ENCODE measurements around the gene ADI1. TPM values are rescaled to one million over a fixed set of nuclear protein-coding genes. Genes with fewer than 3 reads are reported as not detected.

ADI1 gene
- total RNA-seq, 2 experiments from 2014 or later: 19.2 to 22.1 TPM

DNA sequence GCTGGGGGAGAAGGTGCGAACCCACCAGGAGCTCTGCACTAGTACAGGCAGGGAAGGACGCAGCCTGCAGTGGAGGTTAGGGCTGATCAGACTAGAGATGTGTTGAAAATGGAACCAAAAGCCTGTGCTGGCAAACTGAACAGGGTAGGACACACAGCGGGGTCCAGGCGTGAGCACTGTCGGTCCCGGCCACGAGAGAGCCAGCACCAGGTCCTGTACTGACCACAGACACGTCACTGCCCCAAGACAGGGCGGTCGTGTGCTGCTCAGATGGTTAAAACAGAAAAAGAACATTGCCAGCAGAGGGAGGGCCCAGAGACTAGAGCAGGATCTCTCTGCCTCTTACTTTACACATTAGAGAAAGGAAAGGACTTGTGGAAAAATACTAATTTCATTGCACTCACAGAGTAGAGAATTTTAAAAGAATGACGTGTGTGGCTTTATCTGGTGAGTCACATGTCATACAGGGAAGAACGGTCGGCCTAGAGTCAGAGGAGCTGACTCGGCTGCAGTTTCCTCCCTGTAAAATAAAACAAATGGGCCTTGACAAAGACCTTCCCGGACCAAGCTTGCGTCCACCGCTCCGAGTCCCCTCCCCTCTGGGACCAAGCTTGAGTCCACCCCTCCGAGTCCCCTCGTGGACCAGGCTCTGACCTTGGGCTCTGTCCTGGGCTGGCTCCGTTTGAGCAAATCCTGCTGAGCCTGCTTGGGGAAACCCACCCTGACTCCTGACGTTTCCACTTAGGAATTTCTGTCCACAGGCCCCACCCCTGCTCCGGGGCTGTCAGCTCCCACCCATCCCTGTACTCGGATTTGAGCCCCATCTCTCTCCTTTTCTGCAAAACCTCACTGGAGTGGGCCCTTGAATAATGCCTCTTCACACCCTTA lies 16.7 kb upstream of the ADI1 start:
- Histone ChIP-seq H3K79me2 (ENCODE audit: insufficient read depth, low read depth, low read length) (no peaks in the 10 kb centered on the region), H2AFZ (ENCODE audit: low read length) (peak overlapping the region; percentile 64; the same call in 1 of the 2 replicates), H3K4me3 (ENCODE audit: low read depth, low read length, poor library complexity, severe bottlenecking) (peak overlapping the region; percentile 70), H3K36me3 (ENCODE audit: insufficient read depth, low read length) (peaks cover 46% of the 10 kb centered on the region), H3K9me2 (ENCODE audit: insufficient read depth, low read length) (no peaks in the 10 kb centered on the region), H3K4me1 (ENCODE audit: insufficient read depth, low read length, poor library complexity, severe bottlenecking) (peaks cover 20% of the 10 kb centered on the region), H3K27ac (ENCODE audit: low read depth, low read length, poor library complexity, severe bottlenecking) (peak overlapping the region; percentile 34), H4K20me1 (ENCODE audit: insufficient read depth, low read length) (no peaks in the 10 kb centered on the region), H3K4me2 (ENCODE audit: low read length) (peak overlapping the region; percentile 78), H3K9me3 (ENCODE audit: low read length) (peaks cover 17% of the 10 kb centered on the region)
- peak; percentile 45 for DNase-seq (ENCODE audit: low spot score)
- TF ChIP-seq, protein P1, sequence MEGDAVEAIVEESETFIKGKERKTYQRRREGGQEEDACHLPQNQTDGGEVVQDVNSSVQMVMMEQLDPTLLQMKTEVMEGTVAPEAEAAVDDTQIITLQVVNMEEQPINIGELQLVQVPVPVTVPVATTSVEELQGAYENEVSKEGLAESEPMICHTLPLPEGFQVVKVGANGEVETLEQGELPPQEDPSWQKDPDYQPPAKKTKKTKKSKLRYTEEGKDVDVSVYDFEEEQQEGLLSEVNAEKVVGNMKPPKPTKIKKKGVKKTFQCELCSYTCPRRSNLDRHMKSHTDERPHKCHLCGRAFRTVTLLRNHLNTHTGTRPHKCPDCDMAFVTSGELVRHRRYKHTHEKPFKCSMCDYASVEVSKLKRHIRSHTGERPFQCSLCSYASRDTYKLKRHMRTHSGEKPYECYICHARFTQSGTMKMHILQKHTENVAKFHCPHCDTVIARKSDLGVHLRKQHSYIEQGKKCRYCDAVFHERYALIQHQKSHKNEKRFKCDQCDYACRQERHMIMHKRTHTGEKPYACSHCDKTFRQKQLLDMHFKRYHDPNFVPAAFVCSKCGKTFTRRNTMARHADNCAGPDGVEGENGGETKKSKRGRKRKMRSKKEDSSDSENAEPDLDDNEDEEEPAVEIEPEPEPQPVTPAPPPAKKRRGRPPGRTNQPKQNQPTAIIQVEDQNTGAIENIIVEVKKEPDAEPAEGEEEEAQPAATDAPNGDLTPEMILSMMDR (conservative IDR thresholded peaks at IDR 0.05; ENCODE audit: low read length): peak; percentile 48; the same call in 1 of the 2 replicates
- no peak for TF ChIP-seq EZH2phosphoT487 (IDR thresholded peaks at IDR 0.05; ENCODE audit: borderline replicate concordance, low read depth, low read length)
- ChIA-PET CTCF (ENCODE audit: unreplicated experiment) (no interaction called here), POLR2A (interaction anchor here (0.6 to 1.1 kb wide), 3 partner anchors 21 to 644 kb away, joined by 3 to 5 read pairs (median 3); no protein-coding TSS in a partner anchor)
- intact Hi-C loops (cut with micrococcal nuclease; ENCODE audit: unreplicated experiment): loop anchor here (5.0 kb wide), 1 partner anchor 116 kb away; no protein-coding TSS in a partner anchor
- TSS peak; percentile 23 for BruUV-seq (replicated peaks)

DNA sequence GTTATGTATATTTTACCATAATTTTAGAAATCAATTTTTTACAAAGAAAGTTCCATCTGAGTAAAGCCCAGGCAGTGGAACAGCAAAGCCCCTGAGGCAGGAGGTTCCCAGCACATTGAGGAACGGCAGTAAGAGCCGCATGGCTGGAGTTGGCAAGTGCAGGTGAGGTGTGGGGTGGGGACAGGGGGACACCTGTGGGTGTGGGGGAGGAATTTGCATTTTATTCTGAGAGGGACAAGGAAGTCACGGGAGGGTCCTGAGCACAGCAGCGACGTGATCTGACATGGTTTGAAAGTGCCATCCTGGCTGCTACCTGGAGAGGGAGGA lies 16.1 kb upstream of the ADI1 start:
- peaks cover 46% of the 10 kb centered on the region for H3K36me3 ChIP-seq (ENCODE audit: insufficient read depth, low read length)
- TF ChIP-seq EZH2phosphoT487 (IDR thresholded peaks at IDR 0.05; ENCODE audit: borderline replicate concordance, low read depth, low read length): no peak
- TF ChIP-seq, protein P1 (conservative IDR thresholded peaks at IDR 0.05; ENCODE audit: low read length): no peak
- CTCF ChIA-PET (ENCODE audit: unreplicated experiment): no interaction called here
- peak overlapping the region; percentile 34 for H3K27ac ChIP-seq (ENCODE audit: low read depth, low read length, poor library complexity, severe bottlenecking)
- H3K79me2 ChIP-seq (ENCODE audit: insufficient read depth, low read depth, low read length): no peaks in the 10 kb centered on the region
- BruUV-seq (replicated peaks): no TSS peak
- intact Hi-C loops (cut with micrococcal nuclease; ENCODE audit: unreplicated experiment): loop anchor here (5.0 kb wide), 1 partner anchor 117 kb away; no protein-coding TSS in a partner anchor
- no peaks in the 10 kb centered on the region for H4K20me1 ChIP-seq (ENCODE audit: insufficient read depth, low read length)
- peaks cover 20% of the 10 kb centered on the region for H3K4me1 ChIP-seq (ENCODE audit: insufficient read depth, low read length, poor library complexity, severe bottlenecking)
- POLR2A ChIA-PET: interaction anchor here (0.6 to 1.1 kb wide), 3 partner anchors 11 to 54 kb away, joined by 3 to 4 read pairs (median 3); no protein-coding TSS in a partner anchor
- peak overlapping the region; percentile 78 for H3K4me2 ChIP-seq (ENCODE audit: low read length)
- DNase-seq (ENCODE audit: low spot score): peak; percentile 65
- H3K9me3 ChIP-seq (ENCODE audit: low read length): peaks cover 17% of the 10 kb centered on the region
- H2AFZ ChIP-seq (ENCODE audit: low read length): peak overlapping the region; percentile 64; the same call in 1 of the 2 replicates
- H3K9me2 ChIP-seq (ENCODE audit: insufficient read depth, low read length): no peaks in the 10 kb centered on the region
- peak overlapping the region; percentile 70 for H3K4me3 ChIP-seq (ENCODE audit: low read depth, low read length, poor library complexity, severe bottlenecking)
